MM.1S (cell line): ENCODE measurements around the gene ARVCF.

ENCODE experiments used
- DNase-seq: peaks from one replicate; pipeline ENCODE4 v3.0.0-alpha.2; 2015
- H2AFZ ChIP-seq: fragments of 300-600 bp; sonication (generic); 2 replicates; pipeline ENCODE4 v1.6.0; 2016; ENCODE audit warnings: antibody characterized with exemption, low read length
- H3F3A ChIP-seq: fragments of 300-600 bp; sonication (generic); 2 replicates; pipeline ENCODE4 v1.6.1; 2016; ENCODE audit warnings: mild to moderate bottlenecking, antibody characterized with exemption, low read length, moderate library complexity, mixed read lengths; ENCODE audit not compliant: insufficient read depth
- H3K27ac ChIP-seq: fragments of 300-600 bp; sonication (generic); 2 replicates; pipeline ENCODE4 v1.5.1; 2016; ENCODE audit warnings: mild to moderate bottlenecking, low read length
- H3K27me3 ChIP-seq: fragments of 300-600 bp; sonication (generic); replicated peaks from 2 replicates; pipeline ENCODE4 v1.6.0; 2016; ENCODE audit warnings: low read length; ENCODE audit not compliant: insufficient read depth
- H3K36me3 ChIP-seq: fragments of 300-600 bp; sonication (generic); replicated peaks from 2 replicates; pipeline ENCODE4 v1.6.1; 2016; ENCODE audit warnings: mild to moderate bottlenecking, low read length, mixed read lengths; ENCODE audit not compliant: insufficient read depth
- H3K4me1 ChIP-seq: fragments of 300-600 bp; sonication (generic); 2 replicates; pipeline ENCODE4 v1.6.1; 2016; ENCODE audit warnings: low read length, mixed read lengths
- H3K4me2 ChIP-seq: fragments of 300-600 bp; sonication (generic); 2 replicates; pipeline ENCODE4 v1.6.0; 2016; ENCODE audit warnings: low read depth, low read length
- H3K4me3 ChIP-seq: fragments of 300-600 bp; sonication (generic); 2 replicates; pipeline ENCODE4 v1.5.1; 2016; ENCODE audit warnings: low read length, mixed read lengths
- H3K79me2 ChIP-seq: fragments of 300-600 bp; sonication (generic); 2 replicates; pipeline ENCODE4 v1.6.1; 2016; ENCODE audit warnings: mixed run types, low read length, mixed read lengths
- H3K9ac ChIP-seq: fragments of 300-600 bp; sonication (generic); 2 replicates; pipeline ENCODE4 v1.6.1; 2016; ENCODE audit warnings: low read length, mixed read lengths
- H3K9me2 ChIP-seq: fragments of 300-600 bp; sonication (generic); replicated peaks from 2 replicates; pipeline ENCODE4 v1.6.1; 2016; ENCODE audit warnings: mild to moderate bottlenecking, low read length, mixed read lengths; ENCODE audit not compliant: insufficient read depth
- H3K9me3 ChIP-seq: fragments of 300-600 bp; sonication (generic); replicated peaks from 2 replicates; pipeline ENCODE4 v1.6.1; 2016; ENCODE audit warnings: mild to moderate bottlenecking, low read length, mixed read lengths; ENCODE audit not compliant: insufficient read depth
- H4K20me1 ChIP-seq: fragments of 300-600 bp; sonication (generic); 2 replicates; pipeline ENCODE4 v1.6.1; 2016; ENCODE audit warnings: mild to moderate bottlenecking, low read length, moderate library complexity, mixed read lengths; ENCODE audit not compliant: insufficient read depth
- CTCF ChIP-seq: fragments of 300-600 bp; sonication (generic); IDR thresholded peaks from 2 replicates; pipeline ENCODE4 v1.5.1; 2016; ENCODE audit warnings: antibody characterized with exemption, low read length, mixed read lengths
- EZH2 ChIP-seq: fragments of 300-600 bp; sonication (generic); optimal IDR thresholded peaks from 2 replicates; pipeline ENCODE3; 2017; ENCODE audit warnings: low read depth, mild to moderate bottlenecking, antibody characterized with exemption, low read length, mixed read lengths
- EZH2phosphoT487 ChIP-seq: fragments of 300-600 bp; sonication (generic); IDR thresholded peaks from 2 replicates; pipeline ENCODE4 v1.6.1; 2018; ENCODE audit warnings: antibody characterized with exemption, low read length

Gene ARVCF

DNA sequence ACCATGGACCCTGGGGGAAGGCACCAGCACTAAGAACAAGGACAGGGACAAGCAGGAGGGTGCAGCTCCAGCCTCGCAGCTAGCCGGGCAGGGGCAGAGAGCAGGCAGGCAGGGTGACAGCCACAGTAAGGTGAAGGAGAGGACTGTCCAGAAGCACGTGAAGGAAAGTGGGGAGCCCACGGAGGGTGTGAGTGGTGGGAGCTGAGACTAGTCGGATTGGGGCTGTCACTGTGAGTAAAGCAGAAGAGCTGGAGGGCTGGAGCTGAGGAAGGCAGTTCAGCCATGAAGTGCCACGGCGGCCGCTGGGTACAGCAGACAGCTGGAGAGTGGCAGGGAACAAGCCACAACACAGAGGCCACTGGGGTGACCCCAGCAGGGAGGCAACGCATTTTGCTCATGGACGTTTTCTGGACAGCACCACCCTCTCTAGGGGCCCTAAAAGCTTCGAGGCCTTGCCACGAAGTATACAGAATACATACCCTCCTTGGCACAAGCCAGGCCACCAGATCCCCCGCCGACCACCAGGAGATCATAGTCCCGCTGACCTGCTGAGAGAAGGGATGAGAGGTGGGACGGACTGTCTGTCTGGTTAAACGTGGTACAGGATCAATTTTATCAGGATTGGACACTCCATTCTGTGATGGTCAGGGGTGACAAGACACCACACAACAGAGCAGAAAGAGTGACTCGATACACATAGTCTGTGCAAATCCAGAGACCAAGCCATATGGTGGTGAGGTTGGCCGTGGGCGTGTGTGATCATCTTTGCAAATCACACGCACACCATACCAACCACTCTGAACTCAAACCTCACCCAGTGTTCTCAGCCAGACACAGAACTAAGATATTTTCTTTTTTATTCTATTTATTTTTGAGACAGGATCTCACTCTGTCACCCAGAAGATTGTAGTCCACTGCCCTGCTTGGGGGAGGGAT, 85.8 kb downstream of the ARVCF start:
- H3K36me3 ChIP-seq: no peaks in the 10 kb centered on the region
- DNase-seq: no peak
- H3F3A ChIP-seq: no peaks in the 10 kb centered on the region
- no peaks in the 10 kb centered on the region for H3K9me3 ChIP-seq
- H4K20me1 ChIP-seq: no peaks in the 10 kb centered on the region
- H3K27me3 ChIP-seq: no peaks in the 10 kb centered on the region
- no peak overlapping the region for H3K9ac ChIP-seq
- no peak overlapping the region for H2AFZ ChIP-seq
- no peaks in the 10 kb centered on the region for H3K4me1 ChIP-seq
- no peak overlapping the region for H3K4me3 ChIP-seq
- H3K27ac ChIP-seq: no peak overlapping the region
- TF ChIP-seq EZH2 (no peak), EZH2phosphoT487 (no peak), CTCF (no peak)
- no peaks in the 10 kb centered on the region for H3K9me2 ChIP-seq
- no peaks in the 10 kb centered on the region for H3K79me2 ChIP-seq
- no peak overlapping the region for H3K4me2 ChIP-seq

DNA sequence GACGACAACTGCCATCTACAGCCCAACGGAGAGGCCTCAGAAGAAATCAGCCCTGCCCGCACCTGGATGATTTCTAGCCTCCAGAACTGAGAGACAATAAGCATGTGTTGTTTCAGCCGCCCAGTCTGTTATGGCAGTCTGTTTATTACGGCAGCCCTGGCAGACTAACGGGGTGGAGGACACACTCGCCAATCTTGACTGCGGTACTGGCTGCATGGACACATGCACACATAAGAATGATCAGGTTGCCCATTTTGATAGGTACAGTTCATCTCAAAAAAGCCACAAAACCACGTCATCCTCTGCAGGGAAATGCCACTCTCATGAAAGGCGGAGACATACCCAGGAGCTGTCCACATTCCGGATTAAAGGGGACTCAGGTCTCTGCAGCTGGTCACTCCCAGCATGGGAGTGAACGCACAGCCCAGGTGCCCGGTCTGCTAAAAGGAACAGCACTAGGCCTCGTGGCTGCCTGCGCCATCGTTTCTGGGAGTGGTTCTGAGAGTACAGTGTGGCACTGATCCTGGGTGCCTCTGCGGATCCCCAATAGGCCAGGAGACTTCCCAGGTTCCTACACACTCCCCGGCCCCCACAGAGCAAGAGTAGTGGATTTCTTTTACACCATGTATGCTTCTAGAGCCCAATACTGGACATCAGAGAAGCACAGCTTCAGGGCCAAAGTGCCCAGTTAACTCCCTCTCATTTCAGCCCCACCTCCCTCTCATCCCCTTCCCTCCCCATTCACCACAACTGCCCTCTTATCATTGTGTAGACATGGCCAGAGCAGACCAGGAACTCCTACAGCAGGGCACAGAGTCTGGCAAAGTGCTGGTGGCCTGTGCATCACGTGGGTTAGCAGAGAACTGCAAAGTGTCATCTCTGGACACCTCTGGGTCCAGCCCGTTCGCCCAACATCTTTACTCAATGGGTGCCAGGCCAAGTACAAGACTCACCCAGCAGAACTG, 86.8 kb downstream of the ARVCF start:
- H3K4me1 ChIP-seq: no peaks in the 10 kb centered on the region
- H3K27me3 ChIP-seq: no peaks in the 10 kb centered on the region
- no peak overlapping the region for H3K4me3 ChIP-seq
- H3K9me2 ChIP-seq: no peaks in the 10 kb centered on the region
- H3K79me2 ChIP-seq: no peaks in the 10 kb centered on the region
- no peak overlapping the region for H3K4me2 ChIP-seq
- H3K27ac ChIP-seq: no peak overlapping the region
- no peak overlapping the region for H3K9ac ChIP-seq
- H3K36me3 ChIP-seq: no peaks in the 10 kb centered on the region
- TF ChIP-seq CTCF (no peak), EZH2phosphoT487 (no peak), EZH2 (no peak)
- no peak for DNase-seq
- H3F3A ChIP-seq: no peaks in the 10 kb centered on the region
- no peaks in the 10 kb centered on the region for H3K9me3 ChIP-seq
- H4K20me1 ChIP-seq: no peaks in the 10 kb centered on the region
- H2AFZ ChIP-seq: no peak overlapping the region

DNA sequence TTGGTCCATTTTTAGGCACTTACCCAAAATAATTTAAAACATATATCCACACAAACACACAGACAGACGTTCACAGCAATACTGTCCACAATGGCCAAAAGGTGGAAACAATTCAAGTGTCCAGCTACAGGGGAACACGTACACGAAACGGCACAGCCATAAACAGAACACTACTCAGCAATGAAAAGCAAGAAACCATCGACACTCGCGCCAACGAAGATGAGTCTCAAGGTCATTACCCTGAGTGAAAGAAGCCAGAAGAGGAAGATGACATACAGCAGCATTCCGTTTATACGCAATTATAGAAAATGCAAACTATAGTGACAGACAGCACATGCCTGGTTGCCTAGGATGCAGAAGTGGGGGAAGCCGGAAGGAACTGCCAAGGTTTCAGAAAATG, 88.4 kb downstream of the ARVCF start:
- Histone ChIP-seq H3K27ac (no peak overlapping the region), H3K9ac (no peak overlapping the region), H3F3A (no peaks in the 10 kb centered on the region), H3K9me2 (no peaks in the 10 kb centered on the region), H3K27me3 (no peaks in the 10 kb centered on the region), H2AFZ (no peak overlapping the region), H3K79me2 (no peaks in the 10 kb centered on the region), H4K20me1 (no peaks in the 10 kb centered on the region), H3K4me3 (no peak overlapping the region), H3K4me2 (no peak overlapping the region), H3K4me1 (0 out of 2 replicates have a peak, but pooled peaks cover 3% of the 10 kb centered on the region), H3K9me3 (no peaks in the 10 kb centered on the region), H3K36me3 (no peaks in the 10 kb centered on the region)
- DNase-seq: no peak
- TF ChIP-seq EZH2 (no peak), EZH2phosphoT487 (no peak)
